HepG2 (cell line): ENCODE data around the gene GCN1. TPM values are rescaled to one million over a fixed set of nuclear protein-coding genes. Genes with fewer than 3 reads are reported as not detected.

Experiments
- CEBPZ ChIP-seq: IDR thresholded peaks from 2 replicates; pipeline ENCODE4 v1.6.1; 2012; ENCODE audit warnings: low read length, improper control_type of control experiment
- ELF4 ChIP-seq: sonication (generic); formaldehyde crosslinking; IDR thresholded peaks from 2 replicates; pipeline ENCODE4 v1.5.0; 2020; ENCODE audit warnings: missing genetic modification reagents, mild to moderate bottlenecking, moderate library complexity, borderline replicate concordance
- HOXD1 ChIP-seq: sonication (generic); formaldehyde crosslinking; IDR thresholded peaks from 2 replicates; pipeline ENCODE4 v1.5.0; 2020; ENCODE audit warnings: missing genetic modification reagents
- PAXIP1 ChIP-seq: sonication (generic); formaldehyde crosslinking; conservative IDR thresholded peaks from 2 replicates; pipeline ENCODE4 v1.4.0; 2020; ENCODE audit warnings: mild to moderate bottlenecking, missing genetic modification reagents, moderate library complexity
- PRDM15 ChIP-seq: sonication (generic); formaldehyde crosslinking; IDR thresholded peaks from 2 replicates; pipeline ENCODE4 v1.4.0; 2020; ENCODE audit warnings: missing genetic modification reagents
- SMAD3 ChIP-seq: sonication (generic); formaldehyde crosslinking; IDR thresholded peaks from 2 replicates; pipeline ENCODE4 v1.4.0; 2020; ENCODE audit warnings: missing genetic modification reagents
- SMC3 ChIP-seq: IDR thresholded peaks from 2 replicates; pipeline ENCODE4 v1.6.1; 2011; ENCODE audit warnings: low read length, improper control_type of control experiment
- ZFP62 ChIP-seq: sonication (generic); formaldehyde crosslinking; IDR thresholded peaks from 2 replicates; pipeline ENCODE4 v1.4.0; 2020; ENCODE audit warnings: missing genetic modification reagents
- ZIK1 ChIP-seq: sonication (generic); formaldehyde crosslinking; IDR thresholded peaks from 2 replicates; pipeline ENCODE4 v1.5.0; 2020; ENCODE audit warnings: mild to moderate bottlenecking, low read depth, missing genetic modification reagents, borderline replicate concordance
- ZNF296 ChIP-seq: sonication (generic); formaldehyde crosslinking; conservative IDR thresholded peaks from 2 replicates; pipeline ENCODE4 v1.5.0; 2020; ENCODE audit warnings: mild to moderate bottlenecking, missing genetic modification reagents
- ZNF382 ChIP-seq: sonication (generic); formaldehyde crosslinking; IDR thresholded peaks from 2 replicates; pipeline ENCODE4 v1.5.0; 2020; ENCODE audit warnings: missing genetic modification reagents, mild to moderate bottlenecking, borderline replicate concordance
- ZNF709 ChIP-seq: sonication (generic); formaldehyde crosslinking; IDR thresholded peaks from 2 replicates; pipeline ENCODE4 v1.5.0; 2020; ENCODE audit warnings: mild to moderate bottlenecking, missing genetic modification reagents
- polyA plus RNA-seq, 8 experiments: library from polyadenylated mRNA; depleted of rRNA in 3 of 8; stranded (reverse) in 7 of 8; unstranded in 1 of 8; fragments of >200 nt; fragmentation: Illumina TruSeq in 4 of 8; extraction: Trizol in 4 of 8; gene quantifications; 2 replicates each; pipeline versions ENCODE4 v1.2.1 to v1.2.3, GENCODE V29; 2011 to 2016; ENCODE audit warnings: low read depth in 4 of 8, missing spikeins in 1 of 8, mixed read lengths in 1 of 8; ENCODE audit not compliant: insufficient read depth in 1 of 8
- total RNA-seq, 5 experiments: library from RNA; depleted of rRNA; stranded (reverse); fragments of >200 nt; fragmentation: Illumina TruSeq; extraction: Trizol; gene quantifications; 2 replicates each; pipeline ENCODE4 v1.2.3, GENCODE V29; 2016; ENCODE audit warnings: low read depth in 1 of 5
- TF ChIP-seq, protein P1 (sequence below): sonication (generic); formaldehyde crosslinking; IDR thresholded peaks from 2 replicates; pipeline ENCODE4 v1.4.0; 2020; ENCODE audit warnings: mild to moderate bottlenecking, missing genetic modification reagents
- TF ChIP-seq, protein P2 (sequence below): IDR thresholded peaks from 2 replicates; pipeline ENCODE4 v1.6.1; 2016; ENCODE audit warnings: low read depth, borderline replicate concordance
- TF ChIP-seq, protein P3 (sequence below): IDR thresholded peaks from 2 replicates; pipeline ENCODE4 v1.6.1; 2016; ENCODE audit warnings: missing compliant biosample characterization, missing genetic modification reagents, borderline replicate concordance
- TF ChIP-seq, protein P4 (sequence below): sonication (generic); formaldehyde crosslinking; IDR thresholded peaks from 2 replicates; pipeline ENCODE4 v1.5.0; 2020; ENCODE audit warnings: missing genetic modification reagents, mild to moderate bottlenecking, borderline replicate concordance

The GCN1 gene
- total and polyA plus RNA-seq, 2 of the 13 experiments (the other 11 are each of a cell fraction or from before 2014, with no cell fraction given): 58.2 to 83.0 TPM

GRCh38 chr12:120228041-120228290, 33.5 kb upstream of the GCN1 start (continued):
- TF ChIP-seq, protein P1, sequence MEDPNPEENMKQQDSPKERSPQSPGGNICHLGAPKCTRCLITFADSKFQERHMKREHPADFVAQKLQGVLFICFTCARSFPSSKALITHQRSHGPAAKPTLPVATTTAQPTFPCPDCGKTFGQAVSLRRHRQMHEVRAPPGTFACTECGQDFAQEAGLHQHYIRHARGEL (CRISPR knock-in tag): no peak
- TF ChIP-seq ZNF709 (0 out of 2 replicates have a peak, but pooled peaks have one; percentile 54), ZNF382 (CRISPR knock-in tag) (no peak), SMAD3 (CRISPR knock-in tag) (no peak), SMC3 (no peak), ZFP62 (no peak), ELF4 (CRISPR knock-in tag) (peak; percentile 63; the same call in 1 of the 2 replicates), PAXIP1 (CRISPR knock-in tag) (peak; percentile 84; the same call in 1 of the 2 replicates), ZNF296 (CRISPR knock-in tag) (no peak), CEBPZ (no peak), PRDM15 (0 out of 2 replicates have a peak, but pooled peaks have one; percentile 13), ZIK1 (no peak), HOXD1 (CRISPR knock-in tag) (no peak)
- TF ChIP-seq, protein P2, sequence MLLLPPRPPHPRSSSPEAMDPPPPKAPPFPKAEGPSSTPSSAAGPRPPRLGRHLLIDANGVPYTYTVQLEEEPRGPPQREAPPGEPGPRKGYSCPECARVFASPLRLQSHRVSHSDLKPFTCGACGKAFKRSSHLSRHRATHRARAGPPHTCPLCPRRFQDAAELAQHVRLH (CRISPR knock-in tag): no peak
- TF ChIP-seq, protein P3, sequence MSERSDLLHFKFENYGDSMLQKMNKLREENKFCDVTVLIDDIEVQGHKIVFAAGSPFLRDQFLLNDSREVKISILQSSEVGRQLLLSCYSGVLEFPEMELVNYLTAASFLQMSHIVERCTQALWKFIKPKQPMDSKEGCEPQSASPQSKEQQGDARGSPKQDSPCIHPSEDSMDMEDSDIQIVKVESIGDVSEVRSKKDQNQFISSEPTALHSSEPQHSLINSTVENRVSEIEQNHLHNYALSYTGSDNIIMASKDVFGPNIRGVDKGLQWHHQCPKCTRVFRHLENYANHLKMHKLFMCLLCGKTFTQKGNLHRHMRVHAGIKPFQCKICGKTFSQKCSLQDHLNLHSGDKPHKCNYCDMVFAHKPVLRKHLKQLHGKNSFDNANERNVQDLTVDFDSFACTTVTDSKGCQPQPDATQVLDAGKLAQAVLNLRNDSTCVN (CRISPR knock-in tag): no peak
- TF ChIP-seq, protein P4, sequence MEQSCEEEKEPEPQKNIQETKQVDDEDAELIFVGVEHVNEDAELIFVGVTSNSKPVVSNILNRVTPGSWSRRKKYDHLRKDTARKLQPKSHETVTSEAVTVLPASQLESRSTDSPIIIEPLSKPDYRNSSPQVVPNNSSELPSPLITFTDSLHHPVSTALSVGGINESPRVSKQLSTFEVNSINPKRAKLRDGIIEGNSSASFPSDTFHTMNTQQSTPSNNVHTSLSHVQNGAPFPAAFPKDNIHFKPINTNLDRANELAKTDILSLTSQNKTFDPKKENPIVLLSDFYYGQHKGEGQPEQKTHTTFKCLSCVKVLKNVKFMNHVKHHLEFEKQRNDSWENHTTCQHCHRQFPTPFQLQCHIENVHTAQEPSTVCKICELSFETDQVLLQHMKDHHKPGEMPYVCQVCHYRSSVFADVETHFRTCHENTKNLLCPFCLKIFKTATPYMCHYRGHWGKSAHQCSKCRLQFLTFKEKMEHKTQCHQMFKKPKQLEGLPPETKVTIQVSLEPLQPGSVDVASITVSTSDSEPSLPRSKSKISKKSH (CRISPR knock-in tag): no peak
